ENCODE measurements around the gene ABT1. TPM values are rescaled to one million over a fixed set of nuclear protein-coding genes. Genes with fewer than 3 reads are reported as not detected.

The ABT1 gene
- total and polyA plus RNA-seq, 2 of the 8 experiments (the other 6 are each of a cell fraction or from before 2014, with no cell fraction given): 20.5 to 30.7 TPM

GRCh38 chr6:26570027-26570809 lies 26.5 kb upstream of the ABT1 start:
- no peaks in the 10 kb centered on the region for H3K9me3 ChIP-seq (ENCODE audit: insufficient read depth in 2 of 2, low read depth in 1 of 2, low read length in 1 of 2)
- H2AFZ ChIP-seq (ENCODE audit: low read length): no peak overlapping the region
- no peak for FAIRE-seq
- no peak for TF ChIP-seq EZH2 (IDR thresholded peaks at IDR 0.05; ENCODE audit: low read depth, low read length, severe bottlenecking)
- TF ChIP-seq TEAD4 (IDR thresholded peaks at IDR 0.05; ENCODE audit: low read depth, low read length): no peak
- no peak for TF ChIP-seq POLR2A (IDR thresholded peaks at IDR 0.05; ENCODE audit: control extremely low read depth in 1 of 2, low read depth in 2 of 2, low read length in 2 of 2)
- no peak for TF ChIP-seq HDAC6 (IDR thresholded peaks at IDR 0.05; ENCODE audit: low read depth, low read length)
- TF ChIP-seq CBX8 (IDR thresholded peaks at IDR 0.05; ENCODE audit: borderline replicate concordance, low read depth, low read length): no peak
- no peak for TF ChIP-seq ZNF274 (IDR thresholded peaks at IDR 0.05; ENCODE audit: borderline replicate concordance, extremely low read depth, low read length)
- TF ChIP-seq JUND (IDR thresholded peaks at IDR 0.05; ENCODE audit: low read length): no peak
- TF ChIP-seq GTF2F1 (IDR thresholded peaks at IDR 0.05; ENCODE audit: borderline replicate concordance, low read depth, low read length): no peak
- TF ChIP-seq CREB1 (IDR thresholded peaks at IDR 0.05): no peak
- no peak for TF ChIP-seq MAFK (IDR thresholded peaks at IDR 0.05; ENCODE audit: low read depth, low read length)
- no peak for TF ChIP-seq ATF3 (IDR thresholded peaks at IDR 0.05; ENCODE audit: insufficient read depth, low read depth, low read length)
- TF ChIP-seq KDM5A (IDR thresholded peaks at IDR 0.05; ENCODE audit: low read length): no peak
- TF ChIP-seq RAD21 (IDR thresholded peaks at IDR 0.05 in 1 of 2, conservative IDR thresholded peaks at IDR 0.05 in 1 of 2; ENCODE audit: low read depth in 2 of 2, low read length in 2 of 2): no peak

More at GRCh38 chr6:26570027-26570809, 26.5 kb upstream of the ABT1 start:
- no peaks in the 10 kb centered on the region for H3K23me2 ChIP-seq (ENCODE audit: low read depth, low read length)
- no peaks in the 10 kb centered on the region for H3K36me3 ChIP-seq (ENCODE audit: control insufficient read depth in 2 of 4, insufficient read depth in 4 of 4, low read length in 3 of 4)
- no peak overlapping the region for H2BK12ac ChIP-seq (ENCODE audit: low read depth, low read length)
- no peak overlapping the region for H3K4ac ChIP-seq (replicated peaks; ENCODE audit: insufficient read length, low read depth, low read length)
- no peak overlapping the region for H3K9ac ChIP-seq (replicated peaks in 1 of 4; ENCODE audit: extremely low read depth in 1 of 4, low read depth in 3 of 4, low read length in 3 of 4)
- H3K4me3 ChIP-seq (ENCODE audit: extremely low read depth in 1 of 4, insufficient read depth in 2 of 4, low read depth in 3 of 4, low read length in 4 of 4): no peak overlapping the region
- 94% methylated on average over 21 of the region's 21 CpGs; no CpG with 5 or more reads in 1 of the 2 experiments for WGBS, 2 experiments (ENCODE audit: extremely low coverage in 1 of 2, insufficient coverage in 1 of 2, insufficient read length in 1 of 2, insufficient replicate concordance in 2 of 2, low coverage in 1 of 2, low lambda C conversion rate in 2 of 2, missing lambda C conversion rate in 1 of 2)
- no peak overlapping the region for H3K14ac ChIP-seq (ENCODE audit: insufficient read length)
- no peak overlapping the region for H2AK5ac ChIP-seq (ENCODE audit: low read depth, low read length)
- H3K27me3 ChIP-seq (replicated peaks in 1 of 4; ENCODE audit: control insufficient read depth in 3 of 4, extremely low read depth in 1 of 4, insufficient read depth in 3 of 4, low read length in 3 of 4): no peaks in the 10 kb centered on the region
- no peak overlapping the region for H4K5ac ChIP-seq (ENCODE audit: insufficient read length, low read depth, low read length)
- POLR2A ChIA-PET (ENCODE audit: partially characterized antibody): no interaction called here
- no peaks in the 10 kb centered on the region for H3K79me1 ChIP-seq (ENCODE audit: low read depth, low read length)
- no peaks in the 10 kb centered on the region for H3K79me2 ChIP-seq (ENCODE audit: control insufficient read depth in 1 of 2, insufficient read depth in 2 of 2, low read length in 2 of 2)
- peak in 1 of 2 experiments; percentile 45 for DNase-seq (ENCODE audit: low read depth in 1 of 2, low spot score in 2 of 2)
- no peaks in the 10 kb centered on the region for H3K4me1 ChIP-seq (replicated peaks in 1 of 4; ENCODE audit: control insufficient read depth in 3 of 4, insufficient read depth in 4 of 4, low read length in 3 of 4)
- no peaks in the 10 kb centered on the region for H4K20me1 ChIP-seq (replicated peaks in 1 of 2; ENCODE audit: control insufficient read depth in 1 of 2, insufficient read depth in 2 of 2, low read length in 2 of 2)
- H3K27ac ChIP-seq (ENCODE audit: low read depth, low read length): no peak overlapping the region
- H3K18ac ChIP-seq (ENCODE audit: extremely low read depth, low read length): no peak overlapping the region
- H2BK15ac ChIP-seq (ENCODE audit: low read length): no peak overlapping the region
- no peak overlapping the region for H3K23ac ChIP-seq (ENCODE audit: insufficient read length)
- H3K56ac ChIP-seq (replicated peaks; ENCODE audit: insufficient read length, low read depth, low read length): no peak overlapping the region
- CTCF ChIA-PET (ENCODE audit: partially characterized antibody): interaction anchor here (0.7 to 3.3 kb wide), 10 partner anchors 16 to 248 kb away, joined by 3 to 11 read pairs (median 3); partner anchors contain the start of gene HMGN4
- no peak overlapping the region for H2BK120ac ChIP-seq (replicated peaks; ENCODE audit: low read depth, low read length)
- no peak overlapping the region for H2BK20ac ChIP-seq (ENCODE audit: low read length)
- no peak overlapping the region for H4K91ac ChIP-seq (replicated peaks; ENCODE audit: insufficient read length, low read length)
- H3K4me2 ChIP-seq (ENCODE audit: insufficient read depth in 1 of 2, low read depth in 2 of 2, low read length in 2 of 2): no peak overlapping the region; a peak in 1 of 4 replicates
- H2BK5ac ChIP-seq (ENCODE audit: low read depth, low read length): no peak overlapping the region
- H4K8ac ChIP-seq (ENCODE audit: extremely low read depth, insufficient read depth, low read length): no peak overlapping the region
